SK-N-SH treated with all-trans-retinoic acid at 6 μM for 48 hours (cell line): ENCODE data around the gene ITGA3.

Experiments
- ATAC-seq: fragments of 200-7000 bp; cut with Tn5 transposase; 3 replicates; pipeline ENCODE4 v1.9.1; 2020; ENCODE audit warnings: mild to moderate bottlenecking, moderate library complexity
- ARNTL ChIP-seq: fragments of 450-650 bp; formaldehyde crosslinking; IDR thresholded peaks from 2 replicates; pipeline ENCODE4 v1.5.0; 2020; ENCODE audit warnings: low read depth, mild to moderate bottlenecking, moderate library complexity, borderline replicate concordance
- BACH2 ChIP-seq: fragments of 250-450 bp; sonication (Bioruptor Pico); IDR thresholded peaks from 2 replicates; pipeline ENCODE4 v1.9.0; 2021; ENCODE audit warnings: mild to moderate bottlenecking, borderline replicate concordance
- CREB5 ChIP-seq: fragments of 250-450 bp; sonication (Bioruptor Pico); IDR thresholded peaks from 2 replicates; pipeline ENCODE4 v1.5.1; 2020; ENCODE audit warnings: low read depth, mild to moderate bottlenecking, moderate library complexity
- CSDC2 ChIP-seq: fragments of 250-450 bp; sonication (Bioruptor Pico); IDR thresholded peaks from 2 replicates; pipeline ENCODE4 v1.5.0; 2020; ENCODE audit warnings: mild to moderate bottlenecking, moderate library complexity
- CSRNP3 ChIP-seq: fragments of 250-450 bp; sonication (Bioruptor Pico); IDR thresholded peaks from 2 replicates; pipeline ENCODE4 v1.5.1; 2021; ENCODE audit warnings: mild to moderate bottlenecking, moderate library complexity
- ESRRG ChIP-seq: fragments of 250-450 bp; sonication (Bioruptor Pico); IDR thresholded peaks from 2 replicates; pipeline ENCODE4 v1.6.1; 2021; ENCODE audit warnings: mild to moderate bottlenecking
- GLIS3 ChIP-seq: fragments of 250-450 bp; sonication (Bioruptor Pico); IDR thresholded peaks from 2 replicates; pipeline ENCODE4 v1.5.0; 2020; ENCODE audit warnings: mild to moderate bottlenecking, moderate library complexity
- ISL1 ChIP-seq: fragments of 250-450 bp; sonication (Bioruptor Pico); IDR thresholded peaks from 2 replicates; pipeline ENCODE4 v2.1.2; 2022; ENCODE audit warnings: mild to moderate bottlenecking, moderate library complexity
- PATZ1 ChIP-seq: fragments of 250-450 bp; sonication (Bioruptor Pico); IDR thresholded peaks from 2 replicates; pipeline ENCODE4 v1.8.0; 2020; ENCODE audit warnings: mild to moderate bottlenecking, moderate library complexity, borderline replicate concordance
- PPARA ChIP-seq: fragments of 250-450 bp; sonication (Bioruptor Pico); IDR thresholded peaks from 2 replicates; pipeline ENCODE4 v1.5.0; 2020; ENCODE audit warnings: mild to moderate bottlenecking, borderline replicate concordance
- RARB ChIP-seq: fragments of 250-450 bp; sonication (Bioruptor Pico); IDR thresholded peaks from 2 replicates; pipeline ENCODE4 v1.8.0; 2021; ENCODE audit warnings: mild to moderate bottlenecking, moderate library complexity
- TCF4 ChIP-seq: fragments of 250-450 bp; sonication (Bioruptor Pico); IDR thresholded peaks from 2 replicates; pipeline ENCODE4 v1.8.0; 2021; ENCODE audit warnings: mild to moderate bottlenecking, moderate library complexity, borderline replicate concordance
- TOX ChIP-seq: fragments of 250-450 bp; sonication (Bioruptor Pico); IDR thresholded peaks from 2 replicates; pipeline ENCODE4 v1.8.0; 2021; ENCODE audit warnings: mild to moderate bottlenecking, moderate library complexity, borderline replicate concordance
- ZC3H10 ChIP-seq: fragments of 250-450 bp; sonication (Bioruptor Pico); IDR thresholded peaks from 2 replicates; pipeline ENCODE4 v1.5.1; 2021; ENCODE audit warnings: mild to moderate bottlenecking, moderate library complexity
- ZFP30 ChIP-seq: fragments of 450-650 bp; formaldehyde crosslinking; IDR thresholded peaks from 2 replicates; pipeline ENCODE4 v1.5.0; 2022; ENCODE audit warnings: mild to moderate bottlenecking, moderate library complexity
- ZNF565 ChIP-seq: fragments of 450-650 bp; formaldehyde crosslinking; conservative IDR thresholded peaks from 2 replicates; pipeline ENCODE4 v1.5.0; 2020; ENCODE audit warnings: low read depth, mild to moderate bottlenecking, moderate library complexity
- ZNF8 ChIP-seq: fragments of 450-650 bp; formaldehyde crosslinking; IDR thresholded peaks from 2 replicates; pipeline ENCODE4 v1.5.0; 2020; ENCODE audit warnings: mild to moderate bottlenecking, moderate library complexity
- TF ChIP-seq, protein P1 (sequence below): fragments of 250-450 bp; sonication (Bioruptor Pico); IDR thresholded peaks from 2 replicates; pipeline ENCODE4 v1.8.0; 2021; ENCODE audit warnings: low read depth, mild to moderate bottlenecking, moderate library complexity, borderline replicate concordance
- TF ChIP-seq, protein P2 (sequence below): fragments of 250-450 bp; sonication (Bioruptor Pico); IDR thresholded peaks from 2 replicates; pipeline ENCODE4 v1.5.0; 2020; ENCODE audit warnings: mild to moderate bottlenecking, moderate library complexity

ITGA3 gene

GRCh38 chr17:50014471-50015088, 41.3 kb upstream of the ITGA3 start (continued):
- no peak for TF ChIP-seq ESRRG (CRISPR knock-in tag)
- no peak for TF ChIP-seq PPARA
- TF ChIP-seq RARB (CRISPR knock-in tag): no peak
- no peak for TF ChIP-seq ISL1 (CRISPR knock-in tag)
- TF ChIP-seq ZC3H10 (CRISPR knock-in tag): no peak
- TF ChIP-seq, all 23 proteins: peak for 0

GRCh38 chr17:50015146-50015545, 40.8 kb upstream of the ITGA3 start:
- ATAC-seq: no peak
- no peak for TF ChIP-seq TCF4 (CRISPR knock-in tag)
- no peak for TF ChIP-seq TOX (CRISPR knock-in tag)
- no peak for TF ChIP-seq ARNTL (CRISPR knock-in tag)
- no peak for TF ChIP-seq GLIS3 (CRISPR knock-in tag)
- no peak for TF ChIP-seq PATZ1 (CRISPR knock-in tag)
- no peak for TF ChIP-seq ZFP30 (CRISPR knock-in tag)
- no peak for TF ChIP-seq RARB (CRISPR knock-in tag)
- TF ChIP-seq ISL1 (CRISPR knock-in tag): no peak

GRCh38 chr17:50018909-50019308, 37.0 kb upstream of the ITGA3 start:
- ATAC-seq: no peak; the same call in 1 of the 3 replicates
- 0 out of 2 replicates have a peak, but pooled peaks have one; percentile 10 for TF ChIP-seq ISL1 (CRISPR knock-in tag)
- no peak for TF ChIP-seq ZNF8 (CRISPR knock-in tag)
- no peak for TF ChIP-seq ZC3H10 (CRISPR knock-in tag)
- TF ChIP-seq, protein P1, sequence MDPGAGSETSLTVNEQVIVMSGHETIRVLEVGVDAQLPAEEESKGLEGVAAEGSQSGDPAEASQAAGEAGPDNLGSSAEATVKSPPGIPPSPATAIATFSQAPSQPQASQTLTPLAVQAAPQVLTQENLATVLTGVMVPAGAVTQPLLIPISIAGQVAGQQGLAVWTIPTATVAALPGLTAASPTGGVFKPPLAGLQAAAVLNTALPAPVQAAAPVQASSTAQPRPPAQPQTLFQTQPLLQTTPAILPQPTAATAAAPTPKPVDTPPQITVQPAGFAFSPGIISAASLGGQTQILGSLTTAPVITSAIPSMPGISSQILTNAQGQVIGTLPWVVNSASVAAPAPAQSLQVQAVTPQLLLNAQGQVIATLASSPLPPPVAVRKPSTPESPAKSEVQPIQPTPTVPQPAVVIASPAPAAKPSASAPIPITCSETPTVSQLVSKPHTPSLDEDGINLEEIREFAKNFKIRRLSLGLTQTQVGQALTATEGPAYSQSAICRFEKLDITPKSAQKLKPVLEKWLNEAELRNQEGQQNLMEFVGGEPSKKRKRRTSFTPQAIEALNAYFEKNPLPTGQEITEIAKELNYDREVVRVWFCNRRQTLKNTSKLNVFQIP: no peak
- TF ChIP-seq, all 23 proteins: peak for 1

GRCh38 chr17:50020841-50021599, 34.9 kb upstream of the ITGA3 start:
- ATAC-seq: no peak; the same call in 2 of the 3 replicates

More at GRCh38 chr17:50020841-50021599, 34.9 kb upstream of the ITGA3 start:
- TF ChIP-seq RARB (CRISPR knock-in tag): no peak
- no peak for TF ChIP-seq ZNF8 (CRISPR knock-in tag)
- TF ChIP-seq ZNF565 (CRISPR knock-in tag): no peak
- no peak for TF ChIP-seq CSRNP3 (CRISPR knock-in tag)
- no peak for TF ChIP-seq CREB5 (CRISPR knock-in tag)
- no peak for TF ChIP-seq ARNTL (CRISPR knock-in tag)
- TF ChIP-seq BACH2 (CRISPR knock-in tag): no peak
- TF ChIP-seq CSDC2 (CRISPR knock-in tag): no peak
- no peak for TF ChIP-seq GLIS3 (CRISPR knock-in tag)
- no peak for TF ChIP-seq ESRRG (CRISPR knock-in tag)
- TF ChIP-seq PATZ1 (CRISPR knock-in tag): no peak
- TF ChIP-seq, protein P2, sequence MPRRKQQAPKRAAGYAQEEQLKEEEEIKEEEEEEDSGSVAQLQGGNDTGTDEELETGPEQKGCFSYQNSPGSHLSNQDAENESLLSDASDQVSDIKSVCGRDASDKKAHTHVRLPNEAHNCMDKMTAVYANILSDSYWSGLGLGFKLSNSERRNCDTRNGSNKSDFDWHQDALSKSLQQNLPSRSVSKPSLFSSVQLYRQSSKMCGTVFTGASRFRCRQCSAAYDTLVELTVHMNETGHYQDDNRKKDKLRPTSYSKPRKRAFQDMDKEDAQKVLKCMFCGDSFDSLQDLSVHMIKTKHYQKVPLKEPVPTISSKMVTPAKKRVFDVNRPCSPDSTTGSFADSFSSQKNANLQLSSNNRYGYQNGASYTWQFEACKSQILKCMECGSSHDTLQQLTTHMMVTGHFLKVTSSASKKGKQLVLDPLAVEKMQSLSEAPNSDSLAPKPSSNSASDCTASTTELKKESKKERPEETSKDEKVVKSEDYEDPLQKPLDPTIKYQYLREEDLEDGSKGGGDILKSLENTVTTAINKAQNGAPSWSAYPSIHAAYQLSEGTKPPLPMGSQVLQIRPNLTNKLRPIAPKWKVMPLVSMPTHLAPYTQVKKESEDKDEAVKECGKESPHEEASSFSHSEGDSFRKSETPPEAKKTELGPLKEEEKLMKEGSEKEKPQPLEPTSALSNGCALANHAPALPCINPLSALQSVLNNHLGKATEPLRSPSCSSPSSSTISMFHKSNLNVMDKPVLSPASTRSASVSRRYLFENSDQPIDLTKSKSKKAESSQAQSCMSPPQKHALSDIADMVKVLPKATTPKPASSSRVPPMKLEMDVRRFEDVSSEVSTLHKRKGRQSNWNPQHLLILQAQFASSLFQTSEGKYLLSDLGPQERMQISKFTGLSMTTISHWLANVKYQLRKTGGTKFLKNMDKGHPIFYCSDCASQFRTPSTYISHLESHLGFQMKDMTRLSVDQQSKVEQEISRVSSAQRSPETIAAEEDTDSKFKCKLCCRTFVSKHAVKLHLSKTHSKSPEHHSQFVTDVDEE (CRISPR knock-in tag): no peak
